MM.1S (cell line): ENCODE measurements around the gene AQP1.

Experiments
- CTCF ChIP-seq: fragments of 300-600 bp; sonication (generic); IDR thresholded peaks from 2 replicates; pipeline ENCODE4 v1.5.1; 2016; ENCODE audit warnings: antibody characterized with exemption, low read length, mixed read lengths
- EZH2phosphoT487 ChIP-seq: fragments of 300-600 bp; sonication (generic); IDR thresholded peaks from 2 replicates; pipeline ENCODE4 v1.6.1; 2018; ENCODE audit warnings: antibody characterized with exemption, low read length

- TF ChIP-seq EZH2phosphoT487 (no peak), CTCF (no peak)
Measured at GRCh38 chr7:30913821-30914515, 2.3 kb downstream of the AQP1 start.
